D721Med (cell line): ENCODE results near the gene PHACTR1.

Experiments used
- DNase-seq: peaks from one replicate; pipeline ENCODE4 v3.0.0; 2011; ENCODE audit warnings: low spot score; ENCODE audit not compliant: insufficient read length
- FAIRE-seq: peaks from 2 replicates; lab custom pipeline; 2011; peaks lifted over from hg19 to GRCh38; lab: Jason Lieb, UNC
- CTCF ChIP-seq: IDR thresholded peaks from 2 replicates; pipeline ENCODE4 v1.5.1; 2012; ENCODE audit warnings: mild to moderate bottlenecking, control low read depth; ENCODE audit not compliant: insufficient read depth; ENCODE audit errors: missing control alignments

Gene PHACTR1

DNA sequence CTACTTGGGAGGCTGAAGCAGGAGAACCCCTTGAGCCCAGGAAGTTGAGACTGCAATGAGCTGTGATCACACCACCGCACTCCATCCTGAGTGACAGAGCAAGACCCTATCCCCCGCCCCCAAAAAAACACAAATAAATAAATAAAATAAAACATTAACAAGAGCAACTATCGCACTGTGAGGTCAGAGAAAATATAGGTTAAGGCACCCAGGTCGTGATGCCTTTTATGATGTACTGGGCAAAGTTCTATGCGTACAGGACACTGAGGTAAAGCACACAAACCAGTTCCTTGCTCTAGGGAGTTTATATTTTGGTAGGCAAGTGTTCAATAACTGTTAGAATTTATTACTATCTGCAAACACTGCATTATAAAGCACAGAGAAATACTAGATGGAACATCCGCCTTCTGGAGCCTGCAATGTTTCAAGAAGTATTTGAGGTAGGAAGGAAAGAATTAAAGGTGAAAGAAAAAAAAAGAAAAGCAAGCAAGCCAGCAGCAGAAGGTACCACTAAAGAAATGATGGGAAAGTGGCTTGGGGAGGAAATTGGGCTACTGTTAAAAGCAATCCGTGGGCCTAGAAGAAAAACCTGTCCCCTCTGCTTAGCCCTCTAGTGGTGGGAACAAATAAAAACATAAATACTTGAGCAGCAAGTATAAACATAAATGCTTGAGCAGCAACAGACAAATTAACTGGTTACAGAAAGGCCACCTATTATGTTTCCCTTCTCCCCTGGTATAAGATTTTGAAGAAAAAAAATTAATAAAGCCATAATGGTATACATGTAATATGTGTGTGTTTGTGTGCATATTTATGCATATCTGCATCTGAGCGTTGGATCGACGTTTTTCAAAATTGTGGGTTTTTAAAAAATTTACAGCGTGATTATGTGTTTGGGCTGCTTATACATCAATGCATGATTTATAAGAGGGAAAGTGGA is 128.0 kb downstream of the PHACTR1 start:
- DNase-seq (peak; percentile 19), FAIRE-seq (peak; percentile 56)
- TF ChIP-seq CTCF = peak; percentile 58

DNA sequence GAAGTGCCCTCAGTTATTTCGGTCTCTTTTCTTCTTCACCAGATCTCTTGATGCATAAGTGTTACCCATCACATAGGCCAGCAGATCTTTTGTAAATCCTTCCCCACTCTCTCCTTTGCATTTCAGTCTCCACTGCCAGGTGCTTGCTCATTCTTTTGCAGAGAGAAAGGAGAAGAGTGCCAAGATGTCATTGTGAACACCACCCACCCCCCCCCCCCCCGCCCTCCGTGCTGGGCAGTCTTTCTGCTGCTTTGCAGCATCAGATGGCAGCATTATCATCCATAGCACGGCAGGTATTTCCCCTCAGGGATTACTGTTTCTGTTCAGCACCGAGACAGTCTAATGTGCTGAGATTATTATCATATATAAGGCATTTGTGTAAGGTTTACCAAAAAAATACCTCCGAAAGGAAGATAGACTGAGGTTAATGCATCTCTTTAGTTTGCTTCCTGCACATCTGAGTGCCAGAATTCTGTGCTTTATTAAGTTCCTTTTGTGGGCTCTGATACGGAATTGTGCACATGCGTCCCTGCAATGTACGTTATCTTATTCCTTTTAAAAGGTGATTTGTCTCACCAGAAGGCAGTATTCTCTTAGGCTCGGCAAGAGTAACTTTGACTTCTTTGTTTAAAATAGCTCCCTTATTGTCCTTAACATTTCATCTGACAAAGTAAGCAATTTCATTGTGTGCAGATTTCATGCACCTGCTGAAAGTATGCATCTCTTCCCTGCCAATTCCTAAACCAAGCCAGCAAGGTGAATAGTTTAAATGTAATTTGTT is 128.8 kb downstream of the PHACTR1 start:
- no peak for TF ChIP-seq CTCF
- DNase-seq = no peak
- no peak for FAIRE-seq

- DNase-seq (no peak), FAIRE-seq (no peak)
- no peak for TF ChIP-seq CTCF
These were observed 132.6 kb downstream of the PHACTR1 start for GRCh38 chr6:12848964-12849808.

DNA sequence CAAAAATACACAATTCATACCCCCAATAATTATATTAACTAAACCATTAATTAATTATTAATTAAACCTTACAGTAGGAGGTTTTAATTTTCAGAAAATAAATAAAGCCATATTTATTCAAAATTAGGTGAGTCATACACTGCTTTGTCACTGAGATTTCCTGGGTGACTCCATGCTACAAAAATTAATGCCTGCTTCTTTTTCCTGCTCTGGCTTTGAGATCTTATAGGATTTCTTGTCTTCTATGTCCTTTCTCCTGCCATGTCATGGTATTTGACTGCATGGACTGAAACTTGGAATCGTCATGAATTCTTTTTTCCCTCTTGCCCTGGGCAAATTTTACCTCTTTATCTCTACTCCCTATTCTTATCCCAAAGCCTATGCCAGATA is 133.2 kb downstream of the PHACTR1 start:
- TF ChIP-seq CTCF = no peak
- no peak for DNase-seq
- FAIRE-seq = no peak

- no peak for TF ChIP-seq CTCF
- FAIRE-seq (no peak), DNase-seq (no peak)
These were observed 134.6 kb downstream of the PHACTR1 start for GRCh38 chr6:12851123-12851695.

- no peak for FAIRE-seq
- TF ChIP-seq CTCF = no peak
- DNase-seq = no peak
These were observed 145.0 kb downstream of the PHACTR1 start for GRCh38 chr6:12861603-12862002.
